Sigmoid colon (tissue), 7 donors: Measurements from ENCODE around the gene KCNMB2. TPM values are rescaled to one million over a fixed set of nuclear protein-coding genes. Genes with fewer than 3 reads are reported as not detected.

Experiments
- DNase-seq: peaks from one replicate; pipeline ENCODE4 v3.0.0-alpha.2; 2019
- H3K27ac ChIP-seq, 4 donors: fragments of 200-600 bp; sonication (generic); one replicate each; pipeline ENCODE4 v1.5.1; 2016 to 2019; ENCODE audit warnings: mild to moderate bottlenecking in 1 of 4
- H3K27me3 ChIP-seq, 3 donors: fragments of 200-600 bp; sonication (generic); one replicate each; pipeline ENCODE4 v1.5.1; 2019; ENCODE audit warnings: mild to moderate bottlenecking in 1 of 3
- H3K36me3 ChIP-seq, 4 donors: fragments of 200-600 bp; sonication (generic); one replicate each; pipeline ENCODE4 v1.5.1; 2016 to 2019
- H3K4me1 ChIP-seq, 4 donors: fragments of 200-600 bp; sonication (generic); one replicate each; pipeline ENCODE4 v1.5.1; 2017 to 2019
- H3K4me3 ChIP-seq, 4 donors: fragments of 200-600 bp; sonication (generic); one replicate each; pipeline ENCODE4 v1.5.1; 2017 to 2019; ENCODE audit warnings: mild to moderate bottlenecking in 2 of 4, moderate library complexity in 1 of 4
- H3K9me3 ChIP-seq, 4 donors: fragments of 200-600 bp in 3 of 4; sonication (generic) in 3 of 4; one replicate each; pipeline versions ENCODE4 v1.5.1 to v1.6.1; 2013 to 2019
- EP300 ChIP-seq, 4 donors: sonication (generic); formaldehyde crosslinking; IDR thresholded peaks; one replicate each; pipeline ENCODE4 v1.6.1; 2017; ENCODE audit warnings: antibody characterized with exemption in 4 of 4
- POLR2A ChIP-seq, 2 donors: fragments of 450-650 bp; IDR thresholded peaks; one replicate each; pipeline ENCODE4 v1.6.1; 2016; ENCODE audit warnings: antibody characterized with exemption in 2 of 2, mild to moderate bottlenecking in 2 of 2, moderate library complexity in 2 of 2
- POLR2AphosphoS5 ChIP-seq, 4 donors: sonication (generic); formaldehyde crosslinking; IDR thresholded peaks; one replicate each; pipeline ENCODE4 v1.6.1; 2017; ENCODE audit warnings: antibody characterized with exemption in 4 of 4
- WGBS, 2 donors: extraction: QIAGEN DNeasy Blood & Tissue Kit; methylation state at CpG; one replicate each; pipeline ENCODE4 v1.1.7; 2013; 5-methylcytosine and 5-hydroxymethylcytosine counted together
- intact Hi-C: fragments of 100-400 bp; cut with DNase I; formaldehyde crosslinking; loops from one replicate; pipeline ENCODE4 v1.15.1; 2023
- polyA plus RNA-seq, 3 donors: library from polyadenylated mRNA; stranded (reverse); fragments of 200-250 nt; gene quantifications; one replicate each; pipeline ENCODE4 v1.2.3, GENCODE V29; 2013
- total RNA-seq, 4 donors: library from RNA; depleted of rRNA; stranded (reverse); fragments of >200 nt; gene quantifications; one replicate each; pipeline ENCODE4 v1.1.0, GENCODE V29; 2016
- TF ChIP-seq, protein P1 (sequence below), 4 experiments: fragments of 450-650 bp in 3 of 4; fragments of 200-600 bp in 1 of 4; IDR thresholded peaks; one replicate each; pipeline ENCODE4 v1.5.1; 2016 to 2019; ENCODE audit warnings: antibody characterized with exemption in 4 of 4, mild to moderate bottlenecking in 3 of 4, moderate library complexity in 2 of 4
- donor health status: healthy with polysubstance abuse.
- donor health status: Bipolar disorder and iron deficiency.
- donor health status: healthy.

KCNMB2 gene
- total and polyA plus RNA-seq, 7 donors: 0.22 to 3.2 (median 1.5) TPM; not detected in 1

DNA sequence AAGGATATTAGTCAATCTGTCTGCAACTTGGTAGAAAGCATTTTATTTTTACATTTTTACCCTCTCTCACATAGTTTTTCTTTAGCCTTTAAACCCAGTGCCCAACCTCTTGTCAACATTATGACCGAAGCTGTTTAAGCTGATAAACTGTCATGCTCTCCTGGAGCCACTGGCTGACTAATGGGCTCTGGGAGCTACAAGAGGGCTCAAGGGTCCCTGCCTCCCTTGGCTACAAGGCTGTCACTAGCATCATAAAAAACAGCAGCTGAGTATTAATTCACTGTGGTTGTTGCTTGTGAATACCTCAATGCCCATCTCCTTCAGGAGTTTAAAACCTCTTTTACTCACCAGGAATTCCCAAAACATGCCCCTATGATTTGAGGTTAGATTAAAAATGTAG, 297.5 kb downstream of the KCNMB2 start:
- TF ChIP-seq, protein P1, sequence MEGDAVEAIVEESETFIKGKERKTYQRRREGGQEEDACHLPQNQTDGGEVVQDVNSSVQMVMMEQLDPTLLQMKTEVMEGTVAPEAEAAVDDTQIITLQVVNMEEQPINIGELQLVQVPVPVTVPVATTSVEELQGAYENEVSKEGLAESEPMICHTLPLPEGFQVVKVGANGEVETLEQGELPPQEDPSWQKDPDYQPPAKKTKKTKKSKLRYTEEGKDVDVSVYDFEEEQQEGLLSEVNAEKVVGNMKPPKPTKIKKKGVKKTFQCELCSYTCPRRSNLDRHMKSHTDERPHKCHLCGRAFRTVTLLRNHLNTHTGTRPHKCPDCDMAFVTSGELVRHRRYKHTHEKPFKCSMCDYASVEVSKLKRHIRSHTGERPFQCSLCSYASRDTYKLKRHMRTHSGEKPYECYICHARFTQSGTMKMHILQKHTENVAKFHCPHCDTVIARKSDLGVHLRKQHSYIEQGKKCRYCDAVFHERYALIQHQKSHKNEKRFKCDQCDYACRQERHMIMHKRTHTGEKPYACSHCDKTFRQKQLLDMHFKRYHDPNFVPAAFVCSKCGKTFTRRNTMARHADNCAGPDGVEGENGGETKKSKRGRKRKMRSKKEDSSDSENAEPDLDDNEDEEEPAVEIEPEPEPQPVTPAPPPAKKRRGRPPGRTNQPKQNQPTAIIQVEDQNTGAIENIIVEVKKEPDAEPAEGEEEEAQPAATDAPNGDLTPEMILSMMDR (IDR thresholded peaks at IDR 0.05): no peak
- TF ChIP-seq POLR2A (IDR thresholded peaks at IDR 0.05) (no peak), POLR2AphosphoS5 (IDR thresholded peaks at IDR 0.05) (no peak), EP300 (IDR thresholded peaks at IDR 0.05) (no peak)
- no peak overlapping the region for H3K27ac ChIP-seq
- H3K9me3 ChIP-seq: no peaks in the 10 kb centered on the region
- no peak overlapping the region for H3K4me3 ChIP-seq
- no peak for DNase-seq
- no peaks in the 10 kb centered on the region for H3K4me1 ChIP-seq
- intact Hi-C loops: no loop called here
- 52 to 86% methylated on average over 1 of the region's 1 CpG for WGBS, 2 donors
- no peaks in the 10 kb centered on the region for H3K27me3 ChIP-seq
- H3K36me3 ChIP-seq: no peaks in the 10 kb centered on the region

DNA sequence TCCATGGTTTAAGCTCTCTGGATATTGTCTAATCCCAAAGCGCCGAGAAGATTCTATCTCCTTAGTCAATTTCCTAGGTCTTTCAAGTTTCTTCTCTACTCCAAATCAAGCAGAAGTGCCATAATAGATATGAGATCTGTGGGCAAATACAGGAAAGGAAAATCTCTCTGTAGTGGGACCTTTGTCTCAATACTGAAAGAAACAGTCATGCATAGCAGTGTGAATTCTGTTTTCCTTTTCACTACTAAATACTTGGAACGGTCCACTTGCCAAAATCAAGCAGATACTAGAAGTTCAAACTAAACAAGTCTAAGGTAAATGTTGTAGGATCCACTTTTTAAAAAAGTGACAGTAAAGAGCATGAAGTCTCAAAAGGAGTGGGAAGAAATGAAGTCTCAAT, 298.8 kb downstream of the KCNMB2 start:
- WGBS, 2 donors: 88 to 93% methylated on average over 3 of the region's 3 CpGs
- no peaks in the 10 kb centered on the region for H3K36me3 ChIP-seq
- no peaks in the 10 kb centered on the region for H3K9me3 ChIP-seq
- H3K4me1 ChIP-seq: no peaks in the 10 kb centered on the region
- no peaks in the 10 kb centered on the region for H3K27me3 ChIP-seq
- no peak for DNase-seq
- H3K4me3 ChIP-seq: no peak overlapping the region
- no peak overlapping the region for H3K27ac ChIP-seq
- intact Hi-C loops: no loop called here
- no peak for TF ChIP-seq POLR2AphosphoS5 (IDR thresholded peaks at IDR 0.05)
- no peak for TF ChIP-seq POLR2A (IDR thresholded peaks at IDR 0.05)
- TF ChIP-seq, protein P1 (IDR thresholded peaks at IDR 0.05): no peak
- no peak for TF ChIP-seq EP300 (IDR thresholded peaks at IDR 0.05)

DNA sequence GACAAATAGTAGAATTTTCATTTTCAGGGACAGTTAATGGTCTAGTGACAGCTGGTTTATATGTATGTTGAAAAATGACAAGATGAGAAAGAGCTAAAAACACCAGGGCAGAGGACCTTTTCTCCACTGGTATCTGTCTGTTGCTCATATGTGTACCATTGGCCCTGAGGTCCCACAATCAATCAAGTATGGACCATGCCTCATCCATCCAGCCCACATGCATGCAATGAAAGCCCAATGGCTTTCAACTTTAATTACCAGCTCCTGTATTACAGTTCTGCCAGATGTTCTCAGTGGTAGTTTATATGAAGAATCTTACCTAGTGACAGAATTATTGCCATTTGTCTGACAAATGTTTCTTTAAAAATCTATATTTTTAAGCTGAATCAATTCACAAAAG, 301.3 kb downstream of the KCNMB2 start:
- intact Hi-C loops: no loop called here

DNA sequence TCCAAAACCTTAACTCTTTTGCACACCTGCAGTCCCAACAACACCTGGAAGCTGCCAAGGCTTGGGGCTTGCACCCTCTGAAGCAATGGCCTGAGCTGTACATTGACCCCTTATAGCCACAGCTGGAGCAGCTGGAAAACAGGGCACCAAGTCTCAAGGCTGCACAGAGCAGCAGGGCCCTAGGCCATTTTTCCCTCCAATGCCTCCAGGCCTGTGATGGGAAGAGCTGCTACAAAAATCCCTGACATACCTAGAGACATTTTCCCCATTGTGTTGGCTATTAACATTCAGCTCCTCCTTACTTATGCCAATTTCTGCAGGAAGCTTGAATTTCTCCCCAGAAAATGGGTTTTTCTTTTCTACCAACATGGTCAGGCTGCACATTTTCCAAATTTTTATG, 304.4 kb downstream of the KCNMB2 start:
- intact Hi-C loops: no loop called here
- no peaks in the 10 kb centered on the region for H3K9me3 ChIP-seq
- no peaks in the 10 kb centered on the region for H3K36me3 ChIP-seq
- no peak overlapping the region for H3K4me3 ChIP-seq
- H3K27ac ChIP-seq: no peak overlapping the region
- H3K4me1 ChIP-seq: peaks cover 0 to 10% (median 8%) of the 10 kb centered on the region in 4 donors
- no peak for DNase-seq
- no peaks in the 10 kb centered on the region for H3K27me3 ChIP-seq
- TF ChIP-seq POLR2AphosphoS5 (IDR thresholded peaks at IDR 0.05) (no peak), EP300 (IDR thresholded peaks at IDR 0.05) (no peak), POLR2A (IDR thresholded peaks at IDR 0.05) (no peak)
- TF ChIP-seq, protein P1 (IDR thresholded peaks at IDR 0.05): no peak

More for the DNA sequence above, 301.3 kb downstream of the KCNMB2 start:
- TF ChIP-seq EP300 (IDR thresholded peaks at IDR 0.05): no peak
- TF ChIP-seq POLR2A (IDR thresholded peaks at IDR 0.05): no peak
- TF ChIP-seq POLR2AphosphoS5 (IDR thresholded peaks at IDR 0.05): no peak
- TF ChIP-seq, protein P1 (IDR thresholded peaks at IDR 0.05): no peak
- H3K4me1 ChIP-seq: no peaks in the 10 kb centered on the region
- H3K36me3 ChIP-seq: no peaks in the 10 kb centered on the region
- no peaks in the 10 kb centered on the region for H3K27me3 ChIP-seq
- no peak for DNase-seq
- H3K27ac ChIP-seq: no peak overlapping the region
- no peaks in the 10 kb centered on the region for H3K9me3 ChIP-seq
- no peak overlapping the region for H3K4me3 ChIP-seq

DNA sequence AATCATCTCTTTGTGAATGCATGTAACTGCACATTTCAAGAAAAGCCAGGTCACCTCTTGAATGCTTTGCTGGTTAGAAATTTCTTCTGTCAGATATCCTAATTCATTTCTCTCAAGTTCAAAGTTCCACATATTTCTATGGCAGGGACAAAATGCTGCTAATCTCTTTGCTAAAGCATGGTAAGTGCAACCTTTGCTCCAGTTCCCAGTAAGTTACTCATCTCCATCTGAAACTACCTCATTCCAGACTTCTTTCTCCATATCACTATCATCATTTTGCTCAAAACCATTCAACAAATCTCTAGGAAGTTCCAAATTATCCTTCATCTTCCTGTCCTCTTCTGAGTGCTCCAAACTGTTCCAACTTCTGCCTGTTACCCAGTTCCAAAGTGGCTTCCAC, 304.8 kb downstream of the KCNMB2 start:
- H3K27me3 ChIP-seq: no peaks in the 10 kb centered on the region
- H3K9me3 ChIP-seq: no peaks in the 10 kb centered on the region
- H3K36me3 ChIP-seq: no peaks in the 10 kb centered on the region
- H3K4me3 ChIP-seq: no peak overlapping the region
- H3K4me1 ChIP-seq: peaks cover 0 to 14% (median 12%) of the 10 kb centered on the region in 4 donors
- no peak for DNase-seq
- H3K27ac ChIP-seq: no peak overlapping the region
- intact Hi-C loops: no loop called here
- TF ChIP-seq POLR2A (IDR thresholded peaks at IDR 0.05): no peak
- TF ChIP-seq, protein P1 (IDR thresholded peaks at IDR 0.05): no peak
- TF ChIP-seq POLR2AphosphoS5 (IDR thresholded peaks at IDR 0.05): no peak
- no peak for TF ChIP-seq EP300 (IDR thresholded peaks at IDR 0.05)
